GM10248 (cell line): ENCODE results near the gene SPATS2L.

ENCODE experiments used
- CTCF ChIA-PET: fragments of 300-600 bp; sonication (Branson Sonifier 250); formaldehyde crosslinking; extraction: SDS; loops from one replicate; lab custom pipeline; 2021; ENCODE audit warnings: antibody characterized with exemption; lab: Yijun Ruan, JAX
- POLR2A ChIA-PET: fragments of 350-650 bp; sonication (Branson Sonifier 250); formaldehyde crosslinking; extraction: SDS; loops from one replicate; lab custom pipeline; 2020; ENCODE audit warnings: antibody characterized with exemption; lab: Yijun Ruan, JAX
- DNase-seq: peaks from one replicate; pipeline ENCODE4 v3.0.0; 2012; ENCODE audit errors: extremely low spot score
- CTCF ChIP-seq: IDR thresholded peaks from 2 replicates; pipeline ENCODE4 v1.5.1; 2012; ENCODE audit warnings: mild to moderate bottlenecking, low read depth; ENCODE audit errors: extremely low read depth, missing control alignments, control extremely low read depth

SPATS2L gene

GRCh38 chr2:200362202-200362917, 55.9 kb downstream of the SPATS2L start:
- CTCF ChIA-PET: interaction anchor here (1.0 kb wide), 1 partner anchor 8 kb away, joined by 3 read pairs; no protein-coding TSS in a partner anchor
- POLR2A ChIA-PET: no interaction called here
- no peak for DNase-seq
- no peak for TF ChIP-seq CTCF

- CTCF ChIA-PET: interaction anchor here (0.8 to 1.7 kb wide), 4 partner anchors 9 to 81 kb away, joined by 3 to 4 read pairs (median 3); no protein-coding TSS in a partner anchor
- no peak for TF ChIP-seq CTCF
- no peak for DNase-seq
- POLR2A ChIA-PET: no interaction called here
Measured at GRCh38 chr2:200363279-200363678, 56.8 kb downstream of the SPATS2L start.

GRCh38 chr2:200364142-200364541, 57.6 kb downstream of the SPATS2L start:
- ChIA-PET POLR2A (no interaction called here), CTCF (interaction anchor here (0.8 to 1.7 kb wide), 3 partner anchors 11 to 80 kb away, joined by 3 to 4 read pairs (median 3); no protein-coding TSS in a partner anchor)
- no peak for TF ChIP-seq CTCF
- no peak for DNase-seq

- no peak for DNase-seq
- ChIA-PET CTCF (interaction anchor here (1.2 to 1.7 kb wide), 2 partner anchors 11 to 12 kb away, joined by 4 read pairs; no protein-coding TSS in a partner anchor), POLR2A (no interaction called here)
- no peak for TF ChIP-seq CTCF
Measured at GRCh38 chr2:200364620-200365019, 58.1 kb downstream of the SPATS2L start.

GRCh38 chr2:200365209-200365608, 58.7 kb downstream of the SPATS2L start:
- ChIA-PET CTCF (interaction anchor here (1.2 kb wide), 1 partner anchor 13 kb away, joined by 4 read pairs; no protein-coding TSS in a partner anchor), POLR2A (no interaction called here)
- no peak for DNase-seq
- no peak for TF ChIP-seq CTCF

GRCh38 chr2:200367155-200367554, 60.7 kb downstream of the SPATS2L start:
- ChIA-PET POLR2A (no interaction called here), CTCF (interaction anchor here (1.2 kb wide), 1 partner anchor 72 kb away, joined by 3 read pairs; no protein-coding TSS in a partner anchor)
- no peak for TF ChIP-seq CTCF
- no peak for DNase-seq
